Trophoblast cell (in vitro differentiated cells and primary cell): Measurements from ENCODE around the gene KRT12.

Experiments
- DNase-seq, 2 donors: peaks; one replicate each; pipeline ENCODE4 v3.0.0-alpha.2; 2016
- H2AFZ ChIP-seq: 2 replicates; pipeline ENCODE4 v1.6.1; 2013; ENCODE audit warnings: low read length, moderate library complexity, mild to moderate bottlenecking; ENCODE audit not compliant: insufficient read depth, poor library complexity
- H2AK5ac ChIP-seq: 2 replicates; pipeline ENCODE4 v1.6.1; 2013; ENCODE audit warnings: mild to moderate bottlenecking, low read length
- H2BK120ac ChIP-seq: 2 replicates; pipeline ENCODE4 v1.6.1; 2013; ENCODE audit warnings: low read length, mild to moderate bottlenecking, moderate library complexity; ENCODE audit not compliant: insufficient read depth, poor library complexity
- H2BK12ac ChIP-seq: 2 replicates; pipeline ENCODE4 v1.6.1; 2013; ENCODE audit warnings: mild to moderate bottlenecking, low read length, moderate library complexity
- H2BK5ac ChIP-seq: 2 replicates; pipeline ENCODE4 v1.6.1; 2013; ENCODE audit warnings: low read length, low read depth, moderate library complexity, mild to moderate bottlenecking; ENCODE audit not compliant: poor library complexity
- H3K14ac ChIP-seq: 2 replicates; pipeline ENCODE4 v1.6.1; 2013; ENCODE audit warnings: mild to moderate bottlenecking, low read length
- H3K18ac ChIP-seq: 2 replicates; pipeline ENCODE4 v1.6.1; 2013; ENCODE audit warnings: mild to moderate bottlenecking, low read length
- H3K23ac ChIP-seq: 2 replicates; pipeline ENCODE4 v1.6.1; 2013; ENCODE audit warnings: low read length
- H3K27ac ChIP-seq: 2 replicates; pipeline ENCODE4 v1.5.1; 2013; ENCODE audit warnings: low read depth, mild to moderate bottlenecking, inconsistent platforms, low read length, moderate library complexity
- H3K27me3 ChIP-seq: 2 replicates; pipeline ENCODE4 v1.6.1; 2013; ENCODE audit warnings: inconsistent platforms, mild to moderate bottlenecking, low read length, moderate library complexity; ENCODE audit not compliant: insufficient read depth
- H3K36me3 ChIP-seq, 2 experiments: 1 replicate in 1 of 2; 2 replicates in 1 of 2; pipeline ENCODE4 v1.6.1; 2013; ENCODE audit warnings: low read length in 2 of 2, mild to moderate bottlenecking in 2 of 2, moderate library complexity in 1 of 2; ENCODE audit not compliant: insufficient read depth in 2 of 2, control insufficient read depth in 1 of 2
- H3K4ac ChIP-seq: 2 replicates; pipeline ENCODE4 v1.6.1; 2013; ENCODE audit warnings: low read depth, mild to moderate bottlenecking, low read length, moderate library complexity
- H3K4me1 ChIP-seq, 2 experiments: 1 replicate in 1 of 2; 2 replicates in 1 of 2; pipeline ENCODE4 v1.6.1; 2013; ENCODE audit warnings: low read length in 2 of 2, mild to moderate bottlenecking in 2 of 2, moderate library complexity in 1 of 2; ENCODE audit not compliant: insufficient read depth in 2 of 2, control insufficient read depth in 1 of 2
- H3K4me2 ChIP-seq: 2 replicates; pipeline ENCODE4 v1.6.1; 2013; ENCODE audit warnings: inconsistent platforms, mild to moderate bottlenecking, low read length, moderate library complexity
- H3K4me3 ChIP-seq: 2 replicates; pipeline ENCODE4 v1.5.1; 2013; ENCODE audit warnings: mild to moderate bottlenecking, low read depth, low read length, inconsistent platforms
- H3K79me1 ChIP-seq: one replicate; pipeline ENCODE4 v1.6.1; 2013; ENCODE audit warnings: low read length
- H3K79me2 ChIP-seq: 2 replicates; pipeline ENCODE4 v1.6.1; 2013; ENCODE audit warnings: low read length, mild to moderate bottlenecking; ENCODE audit not compliant: control insufficient read depth, insufficient read depth, poor library complexity
- H3K9ac ChIP-seq: 2 replicates; pipeline ENCODE4 v1.6.1; 2013; ENCODE audit warnings: mild to moderate bottlenecking, low read length
- H3K9me3 ChIP-seq: 2 replicates; pipeline ENCODE4 v1.6.1; 2013; ENCODE audit warnings: low read depth, mild to moderate bottlenecking, control low read depth, inconsistent platforms, low read length; ENCODE audit not compliant: insufficient read depth
- H4K12ac ChIP-seq: 2 replicates; pipeline ENCODE4 v1.6.1; 2013; ENCODE audit warnings: low read depth, mild to moderate bottlenecking, low read length, moderate library complexity
- H4K8ac ChIP-seq: 2 replicates; pipeline ENCODE4 v1.6.1; 2013; ENCODE audit warnings: low read depth, mild to moderate bottlenecking, low read length, moderate library complexity
- H4K91ac ChIP-seq: one replicate; pipeline ENCODE4 v1.6.1; 2013; ENCODE audit warnings: low read depth, mild to moderate bottlenecking, low read length, moderate library complexity
- WGBS: extraction: QIAGEN DNeasy Blood & Tissue Kit; methylation state at CpG from one replicate; pipeline ENCODE4 v1.1.7; 2013; ENCODE audit warnings: missing lambda C conversion rate; ENCODE audit not compliant: insufficient read length, insufficient coverage; ENCODE audit errors: extremely low coverage; 5-methylcytosine and 5-hydroxymethylcytosine counted together

The KRT12 gene

DNA sequence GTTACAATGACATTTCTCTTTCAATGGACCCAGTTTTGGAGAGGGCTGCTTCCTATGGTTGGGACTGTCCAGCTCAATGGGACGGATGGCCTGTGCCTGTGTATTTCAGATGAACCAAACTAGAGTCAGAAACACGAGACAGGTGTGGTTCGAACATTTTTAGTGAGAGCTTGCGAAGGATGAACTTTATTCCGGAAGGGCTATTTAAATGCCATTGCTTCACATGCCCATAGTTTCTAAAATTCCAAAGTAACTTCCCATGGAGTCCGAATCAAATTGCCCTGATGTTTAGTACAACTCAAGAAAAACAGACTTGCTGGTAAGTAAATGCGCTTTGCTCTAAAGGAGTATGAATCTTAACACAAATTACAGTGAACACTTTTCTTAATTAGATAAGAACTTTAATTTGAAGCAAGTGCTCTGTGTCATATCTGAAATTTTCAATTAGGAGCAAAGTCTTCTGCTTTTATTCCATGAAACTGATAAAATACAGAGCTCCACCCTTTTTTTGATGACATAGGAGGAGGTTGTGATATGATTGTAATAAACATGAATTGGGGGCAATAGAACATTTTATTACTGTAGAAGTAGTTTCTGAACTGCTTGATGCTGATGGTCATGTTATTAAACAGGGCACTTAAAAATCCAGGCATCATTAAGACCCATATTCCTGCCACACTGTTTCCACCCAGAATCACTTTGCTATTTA is 16.8 kb upstream of the KRT12 start:
- H3K23ac ChIP-seq, result no peak overlapping the region
- H3K4me1 ChIP-seq, result no peaks in the 10 kb centered on the region
- no CpG with 5 or more reads among the region's 7 CpGs for whole genome bisulfite sequencing
- H2AFZ ChIP-seq, result no peak overlapping the region
- H3K36me3 ChIP-seq, result no peaks in the 10 kb centered on the region
- H2AK5ac ChIP-seq, result no peak overlapping the region
- no peak overlapping the region for H3K14ac ChIP-seq
- no peak overlapping the region for H2BK120ac ChIP-seq
- H2BK12ac ChIP-seq, result no peak overlapping the region
- no peak overlapping the region for H2BK5ac ChIP-seq
- H3K79me2 ChIP-seq, result no peaks in the 10 kb centered on the region
- no peak overlapping the region for H3K18ac ChIP-seq
- H3K27me3 ChIP-seq, result no peaks in the 10 kb centered on the region
- H3K9me3 ChIP-seq, result no peaks in the 10 kb centered on the region
- H3K27ac ChIP-seq, result no peak overlapping the region
- DNase-seq, result peak; percentile 14 to 68
- H3K9ac ChIP-seq, result no peak overlapping the region
- H3K4me2 ChIP-seq, result no peak overlapping the region
- H4K91ac ChIP-seq, result no peak overlapping the region
- no peak overlapping the region for H3K4ac ChIP-seq
- H4K12ac ChIP-seq, result no peak overlapping the region
- no peaks in the 10 kb centered on the region for H3K79me1 ChIP-seq
- no peak overlapping the region for H4K8ac ChIP-seq
- no peak overlapping the region for H3K4me3 ChIP-seq

DNA sequence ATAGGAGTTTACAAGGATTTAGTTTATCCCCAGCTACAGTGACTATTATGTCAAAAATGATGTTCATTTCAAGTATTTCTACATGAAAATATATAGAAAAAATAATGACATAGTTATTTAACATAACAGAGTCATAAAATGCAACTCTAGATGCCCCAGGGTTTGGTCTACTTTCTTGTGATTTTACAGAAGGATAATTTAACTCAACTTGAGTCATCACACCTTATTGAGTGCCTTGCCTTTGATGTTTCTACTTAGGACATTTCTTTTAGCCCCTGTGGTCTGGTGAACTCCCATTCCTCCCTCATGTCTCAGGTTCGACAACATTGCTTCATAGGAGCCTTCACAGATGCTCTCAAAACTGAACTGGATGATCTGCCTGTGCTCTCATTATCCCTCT is 16.0 kb upstream of the KRT12 start:
- Histone ChIP-seq H2AK5ac (no peak overlapping the region), H4K8ac (no peak overlapping the region), H3K27ac (no peak overlapping the region), H4K91ac (no peak overlapping the region), H3K4me1 (no peaks in the 10 kb centered on the region), H3K4me3 (no peak overlapping the region), H4K12ac (no peak overlapping the region), H3K18ac (no peak overlapping the region), H2AFZ (no peak overlapping the region), H2BK120ac (no peak overlapping the region), H3K4me2 (no peak overlapping the region), H3K27me3 (no peaks in the 10 kb centered on the region), H3K79me2 (no peaks in the 10 kb centered on the region), H3K23ac (no peak overlapping the region), H3K9ac (no peak overlapping the region), H3K79me1 (no peaks in the 10 kb centered on the region), H3K4ac (no peak overlapping the region), H3K36me3 (no peaks in the 10 kb centered on the region), H2BK12ac (no peak overlapping the region), H3K9me3 (no peaks in the 10 kb centered on the region), H3K14ac (no peak overlapping the region), H2BK5ac (no peak overlapping the region)
- peak; percentile 71 to 93 for DNase-seq
- WGBS, result no CpG with 5 or more reads among the region's 1 CpG

DNA sequence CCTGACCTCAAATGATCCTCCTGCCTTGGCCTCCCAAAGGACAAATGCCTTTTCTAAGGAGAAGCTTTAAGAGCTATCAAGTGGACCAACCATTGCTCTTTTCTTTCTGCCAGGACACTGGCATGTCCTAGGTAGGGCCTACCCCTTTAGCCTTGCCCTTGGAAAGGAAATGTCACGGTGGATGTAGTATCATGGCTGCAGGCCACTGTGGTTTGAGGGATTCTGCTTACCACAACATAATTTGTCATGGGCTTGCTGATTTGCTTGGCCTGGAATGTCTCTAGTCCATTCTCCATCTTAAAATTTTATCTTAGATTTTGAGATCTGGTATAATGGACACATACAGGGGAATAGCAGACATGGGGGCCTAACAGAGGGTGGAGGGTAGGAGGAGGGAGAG is 12.0 kb upstream of the KRT12 start:
- H3K4me3 ChIP-seq, result no peak overlapping the region
- DNase-seq, result no peak
- no peaks in the 10 kb centered on the region for H3K36me3 ChIP-seq
- no peak overlapping the region for H3K9ac ChIP-seq
- H3K14ac ChIP-seq, result no peak overlapping the region
- no peak overlapping the region for H3K23ac ChIP-seq
- H3K4ac ChIP-seq, result no peak overlapping the region
- H3K79me1 ChIP-seq, result no peaks in the 10 kb centered on the region
- H3K79me2 ChIP-seq, result no peaks in the 10 kb centered on the region
- no peak overlapping the region for H4K8ac ChIP-seq
- H3K9me3 ChIP-seq, result no peaks in the 10 kb centered on the region
- H3K4me2 ChIP-seq, result no peak overlapping the region
- H2AFZ ChIP-seq, result no peak overlapping the region
- H3K27me3 ChIP-seq, result no peaks in the 10 kb centered on the region
- no peaks in the 10 kb centered on the region for H3K4me1 ChIP-seq
- H2AK5ac ChIP-seq, result no peak overlapping the region
- no peak overlapping the region for H2BK120ac ChIP-seq
- no peak overlapping the region for H2BK12ac ChIP-seq
- H4K12ac ChIP-seq, result no peak overlapping the region
- no CpG with 5 or more reads among the region's 1 CpG for WGBS
- H3K27ac ChIP-seq, result no peak overlapping the region
- H2BK5ac ChIP-seq, result no peak overlapping the region
- H3K18ac ChIP-seq, result no peak overlapping the region
- no peak overlapping the region for H4K91ac ChIP-seq

- Histone ChIP-seq H2BK5ac (no peak overlapping the region), H2AK5ac (no peak overlapping the region), H3K14ac (no peak overlapping the region), H3K27ac (no peak overlapping the region), H2AFZ (no peak overlapping the region), H3K4ac (no peak overlapping the region), H3K4me3 (no peak overlapping the region), H3K9me3 (no peaks in the 10 kb centered on the region), H3K9ac (no peak overlapping the region), H3K4me1 (no peaks in the 10 kb centered on the region), H3K4me2 (no peak overlapping the region), H3K18ac (no peak overlapping the region), H4K12ac (no peak overlapping the region), H4K8ac (no peak overlapping the region), H3K79me1 (no peaks in the 10 kb centered on the region), H2BK12ac (no peak overlapping the region), H3K23ac (no peak overlapping the region), H3K36me3 (no peaks in the 10 kb centered on the region), H4K91ac (no peak overlapping the region), H3K79me2 (no peaks in the 10 kb centered on the region), H2BK120ac (no peak overlapping the region), H3K27me3 (no peaks in the 10 kb centered on the region)
- WGBS, result no CpG with 5 or more reads among the region's 9 CpGs
- no peak for DNase-seq
Measured at GRCh38 chr17:40878044-40878443, 11.0 kb upstream of the KRT12 start.
